Right lobe of liver (tissue), 4 donors: ENCODE measurements around the gene DLST.

Experiments
- POLR2A ChIP-seq: fragments of 450-650 bp; IDR thresholded peaks from one replicate; pipeline ENCODE4 v1.6.1; 2017; ENCODE audit warnings: antibody characterized with exemption, mild to moderate bottlenecking
- TF ChIP-seq, protein P1 (sequence below), 4 donors: fragments of 200-600 bp in 3 of 4; fragments of 450-650 bp in 1 of 4; IDR thresholded peaks; one replicate each; pipeline versions ENCODE4 v1.5.1 to v1.8.0; 2016 to 2022; ENCODE audit warnings: antibody characterized with exemption in 4 of 4, mild to moderate bottlenecking in 2 of 4
- donor health status: DM: no; HTN: no; CAD: no.
- donor health status: DM: no; HTN: no; CAD: no.
- donor health status: DM: no; HTN: yes; CAD: no.

DNA sequence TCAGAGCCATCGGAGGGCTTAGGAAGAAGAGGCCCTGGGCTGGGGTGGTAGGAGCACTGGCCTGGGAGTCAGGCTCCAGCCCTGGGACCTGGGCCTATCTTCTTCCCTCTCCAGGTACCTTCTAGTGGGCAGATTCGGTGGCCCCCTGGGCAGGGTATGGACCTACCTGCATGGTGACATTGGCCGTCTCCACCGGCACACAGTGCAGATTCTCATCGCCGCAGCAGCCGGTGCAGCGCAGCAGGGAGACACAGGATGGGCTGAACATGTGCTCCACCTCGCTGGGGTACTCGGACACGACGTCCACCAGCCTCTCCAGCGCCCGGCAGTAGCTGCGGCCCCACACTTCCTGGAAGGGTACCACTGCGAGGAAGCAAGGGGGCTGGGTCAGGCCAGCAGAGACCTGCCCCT is 67.5 kb downstream of the DLST start:
- no peak for TF ChIP-seq POLR2A
- TF ChIP-seq, protein P1, sequence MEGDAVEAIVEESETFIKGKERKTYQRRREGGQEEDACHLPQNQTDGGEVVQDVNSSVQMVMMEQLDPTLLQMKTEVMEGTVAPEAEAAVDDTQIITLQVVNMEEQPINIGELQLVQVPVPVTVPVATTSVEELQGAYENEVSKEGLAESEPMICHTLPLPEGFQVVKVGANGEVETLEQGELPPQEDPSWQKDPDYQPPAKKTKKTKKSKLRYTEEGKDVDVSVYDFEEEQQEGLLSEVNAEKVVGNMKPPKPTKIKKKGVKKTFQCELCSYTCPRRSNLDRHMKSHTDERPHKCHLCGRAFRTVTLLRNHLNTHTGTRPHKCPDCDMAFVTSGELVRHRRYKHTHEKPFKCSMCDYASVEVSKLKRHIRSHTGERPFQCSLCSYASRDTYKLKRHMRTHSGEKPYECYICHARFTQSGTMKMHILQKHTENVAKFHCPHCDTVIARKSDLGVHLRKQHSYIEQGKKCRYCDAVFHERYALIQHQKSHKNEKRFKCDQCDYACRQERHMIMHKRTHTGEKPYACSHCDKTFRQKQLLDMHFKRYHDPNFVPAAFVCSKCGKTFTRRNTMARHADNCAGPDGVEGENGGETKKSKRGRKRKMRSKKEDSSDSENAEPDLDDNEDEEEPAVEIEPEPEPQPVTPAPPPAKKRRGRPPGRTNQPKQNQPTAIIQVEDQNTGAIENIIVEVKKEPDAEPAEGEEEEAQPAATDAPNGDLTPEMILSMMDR (IDR thresholded peaks at IDR 0.05), result no peak
